Measurements from ENCODE around the gene NPBWR2. TPM values are rescaled to one million over a fixed set of nuclear protein-coding genes. Genes with fewer than 3 reads are reported as not detected.

Gene NPBWR2
- total RNA-seq, 1 experiment from 2014 or later = not detected

- Histone ChIP-seq H3K9me2 (ENCODE audit: insufficient read depth) (no peaks in the 10 kb centered on the region), H3K36me3 (ENCODE audit: control insufficient read depth in 1 of 2, insufficient read depth in 2 of 2, low read length in 2 of 2) (no peaks in the 10 kb centered on the region), H2AFZ (ENCODE audit: low read depth, low read length, poor library complexity, severe bottlenecking) (no peak overlapping the region), H3K79me2 (ENCODE audit: insufficient read depth, low read length) (no peaks in the 10 kb centered on the region), H3K9ac (ENCODE audit: low read length) (no peak overlapping the region), H3K27me3 (ENCODE audit: insufficient read depth, low read length) (no peaks in the 10 kb centered on the region), H3K4me1 (ENCODE audit: control insufficient read depth in 1 of 2, insufficient read depth in 2 of 2, low read length in 2 of 2) (peaks cover 0 to 8% of the 10 kb centered on the region in 2 experiments; a peak in 2 of 4 replicates), H3K9me3 (ENCODE audit: control insufficient read depth in 1 of 2, insufficient read depth in 1 of 2, low read depth in 1 of 2, low read length in 2 of 2) (no peaks in the 10 kb centered on the region), H3K27ac (ENCODE audit: low read depth, low read length) (no peak overlapping the region), H4K20me1 (ENCODE audit: insufficient read depth) (no peaks in the 10 kb centered on the region), H3K4me3 (replicated peaks in 1 of 2; ENCODE audit: low read depth in 1 of 2, low read length in 2 of 2) (no peak overlapping the region), H3K4me2 (ENCODE audit: low read length) (no peak overlapping the region)
- DNase-seq (ENCODE audit: low read depth, low spot score) (no peak), ATAC-seq (no peak)
- no TSS peak for BruUV-seq (replicated peaks)
- ChIA-PET RAD21 (ENCODE audit: low non-redundant PET in 1 of 2, low total read pairs in 2 of 2, uncharacterized antibody in 2 of 2, unreplicated experiment in 2 of 2) (no interaction called here), POLR2A (no interaction called here), CTCF (interaction anchor here (1.7 kb wide), 1 partner anchor 15 kb away, joined by 8 read pairs; no protein-coding TSS in a partner anchor)
- TF ChIP-seq POLR2AphosphoS5 (IDR thresholded peaks at IDR 0.05; ENCODE audit: low read depth, low read length) (no peak), RAD21 (IDR thresholded peaks at IDR 0.05; ENCODE audit: low read depth) (no peak), REST (IDR thresholded peaks at IDR 0.05; ENCODE audit: low read depth) (no peak), ZNF274 (IDR thresholded peaks at IDR 0.05; ENCODE audit: low read depth, low read length) (no peak), EGR1 (IDR thresholded peaks at IDR 0.05; ENCODE audit: low read depth) (no peak), SRF (IDR thresholded peaks at IDR 0.05; ENCODE audit: low read depth) (no peak), SP1 (IDR thresholded peaks at IDR 0.05; ENCODE audit: low read depth) (no peak), JUND (IDR thresholded peaks at IDR 0.05) (no peak), EZH2phosphoT487 (IDR thresholded peaks at IDR 0.05; ENCODE audit: borderline replicate concordance) (no peak), YY1 (IDR thresholded peaks at IDR 0.05; ENCODE audit: extremely low read depth, insufficient replicate concordance, low read depth, low read length) (no peak), CEBPB (IDR thresholded peaks at IDR 0.05; ENCODE audit: low read depth) (no peak), POLR2A (IDR thresholded peaks at IDR 0.05; ENCODE audit: borderline replicate concordance, extremely low read depth, insufficient read depth, insufficient read length) (no peak), MAX (IDR thresholded peaks at IDR 0.05) (no peak), SIN3A (IDR thresholded peaks at IDR 0.05; ENCODE audit: low read depth) (no peak), EZH2 (IDR thresholded peaks at IDR 0.05) (no peak)
- TF ChIP-seq, protein P1, sequence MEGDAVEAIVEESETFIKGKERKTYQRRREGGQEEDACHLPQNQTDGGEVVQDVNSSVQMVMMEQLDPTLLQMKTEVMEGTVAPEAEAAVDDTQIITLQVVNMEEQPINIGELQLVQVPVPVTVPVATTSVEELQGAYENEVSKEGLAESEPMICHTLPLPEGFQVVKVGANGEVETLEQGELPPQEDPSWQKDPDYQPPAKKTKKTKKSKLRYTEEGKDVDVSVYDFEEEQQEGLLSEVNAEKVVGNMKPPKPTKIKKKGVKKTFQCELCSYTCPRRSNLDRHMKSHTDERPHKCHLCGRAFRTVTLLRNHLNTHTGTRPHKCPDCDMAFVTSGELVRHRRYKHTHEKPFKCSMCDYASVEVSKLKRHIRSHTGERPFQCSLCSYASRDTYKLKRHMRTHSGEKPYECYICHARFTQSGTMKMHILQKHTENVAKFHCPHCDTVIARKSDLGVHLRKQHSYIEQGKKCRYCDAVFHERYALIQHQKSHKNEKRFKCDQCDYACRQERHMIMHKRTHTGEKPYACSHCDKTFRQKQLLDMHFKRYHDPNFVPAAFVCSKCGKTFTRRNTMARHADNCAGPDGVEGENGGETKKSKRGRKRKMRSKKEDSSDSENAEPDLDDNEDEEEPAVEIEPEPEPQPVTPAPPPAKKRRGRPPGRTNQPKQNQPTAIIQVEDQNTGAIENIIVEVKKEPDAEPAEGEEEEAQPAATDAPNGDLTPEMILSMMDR (IDR thresholded peaks at IDR 0.05 in 2 of 3, conservative IDR thresholded peaks at IDR 0.05 in 1 of 3; ENCODE audit: borderline replicate concordance in 1 of 3, insufficient read depth in 1 of 3, low read depth in 2 of 3, low read length in 2 of 3) = no peak
- TF ChIP-seq, protein P2, sequence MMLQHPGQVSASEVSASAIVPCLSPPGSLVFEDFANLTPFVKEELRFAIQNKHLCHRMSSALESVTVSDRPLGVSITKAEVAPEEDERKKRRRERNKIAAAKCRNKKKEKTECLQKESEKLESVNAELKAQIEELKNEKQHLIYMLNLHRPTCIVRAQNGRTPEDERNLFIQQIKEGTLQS (IDR thresholded peaks at IDR 0.05) = no peak
- TF ChIP-seq, protein P3, sequence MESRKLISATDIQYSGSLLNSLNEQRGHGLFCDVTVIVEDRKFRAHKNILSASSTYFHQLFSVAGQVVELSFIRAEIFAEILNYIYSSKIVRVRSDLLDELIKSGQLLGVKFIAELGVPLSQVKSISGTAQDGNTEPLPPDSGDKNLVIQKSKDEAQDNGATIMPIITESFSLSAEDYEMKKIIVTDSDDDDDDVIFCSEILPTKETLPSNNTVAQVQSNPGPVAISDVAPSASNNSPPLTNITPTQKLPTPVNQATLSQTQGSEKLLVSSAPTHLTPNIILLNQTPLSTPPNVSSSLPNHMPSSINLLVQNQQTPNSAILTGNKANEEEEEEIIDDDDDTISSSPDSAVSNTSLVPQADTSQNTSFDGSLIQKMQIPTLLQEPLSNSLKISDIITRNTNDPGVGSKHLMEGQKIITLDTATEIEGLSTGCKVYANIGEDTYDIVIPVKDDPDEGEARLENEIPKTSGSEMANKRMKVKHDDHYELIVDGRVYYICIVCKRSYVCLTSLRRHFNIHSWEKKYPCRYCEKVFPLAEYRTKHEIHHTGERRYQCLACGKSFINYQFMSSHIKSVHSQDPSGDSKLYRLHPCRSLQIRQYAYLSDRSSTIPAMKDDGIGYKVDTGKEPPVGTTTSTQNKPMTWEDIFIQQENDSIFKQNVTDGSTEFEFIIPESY (IDR thresholded peaks at IDR 0.05; ENCODE audit: extremely low read depth, insufficient replicate concordance, low read length) = no peak
- intact Hi-C loops (cut with micrococcal nuclease) = no loop called here
Observed at GRCh38 chr20:64116541-64117431, 9.4 kb upstream of the NPBWR2 start.
